Peyer's patch (tissue), 4 donors: ENCODE results near the gene DUS3L. TPM values are rescaled to one million over a fixed set of nuclear protein-coding genes. Genes with fewer than 3 reads are reported as not detected.
A peak's percentile ranks its signal among the peaks of the same experiment; 100 is the strongest.

ENCODE experiments used
- DNase-seq, 3 donors: peaks; one replicate each; pipeline ENCODE4 v3.0.0-alpha.2; 2017 to 2019
- H3K27ac ChIP-seq, 4 donors: fragments of 200-600 bp; sonication (generic); one replicate each; pipeline ENCODE4 v1.5.1; 2016 to 2019
- H3K27me3 ChIP-seq, 2 donors: fragments of 200-600 bp; sonication (generic); one replicate each; pipeline ENCODE4 v1.5.1; 2019
- H3K36me3 ChIP-seq, 3 donors: fragments of 200-600 bp; sonication (generic); one replicate each; pipeline ENCODE4 v1.5.1; 2016 to 2019
- H3K4me1 ChIP-seq, 4 donors: fragments of 200-600 bp; sonication (generic); one replicate each; pipeline ENCODE4 v1.5.1; 2016 to 2019
- H3K4me3 ChIP-seq, 4 donors: fragments of 200-600 bp; sonication (generic); 1 replicate in 3 of 4; 2 replicates in 1 of 4; pipeline ENCODE4 v1.5.1; 2016 to 2019; ENCODE audit warnings: mild to moderate bottlenecking in 1 of 4
- H3K9me3 ChIP-seq, 4 donors: fragments of 200-600 bp; sonication (generic); one replicate each; pipeline ENCODE4 v1.5.1; 2016 to 2019; ENCODE audit warnings: mild to moderate bottlenecking in 1 of 4
- CTCF ChIP-seq, 6 experiments: fragments of 450-650 bp in 4 of 6; fragments of 200-600 bp in 2 of 6; sonication (generic) in 1 of 6; IDR thresholded peaks; one replicate each; pipeline ENCODE4 v1.5.1; 2017 to 2019; ENCODE audit warnings: antibody characterized with exemption in 6 of 6, mild to moderate bottlenecking in 3 of 6, moderate library complexity in 1 of 6
- POLR2A ChIP-seq, 2 donors: fragments of 450-650 bp; IDR thresholded peaks; one replicate each; pipeline ENCODE4 v1.5.1; 2017; ENCODE audit warnings: antibody characterized with exemption in 2 of 2, mild to moderate bottlenecking in 2 of 2, moderate library complexity in 2 of 2
- total RNA-seq, 4 donors: library from RNA; depleted of rRNA; stranded (reverse); fragments of >200 nt; gene quantifications; one replicate each; pipeline ENCODE4 v1.1.0, GENCODE V29; 2016

The DUS3L gene
- total RNA-seq, 4 donors from 2014 or later = 31.5 to 91.6 (median 71.2) TPM

- H3K27ac ChIP-seq = peak overlapping the region; percentile 41 to 92 (median 72)
- peaks cover 0 to 25% (median 0%) of the 10 kb centered on the region in 3 donors for H3K36me3 ChIP-seq
- H3K4me3 ChIP-seq = peak overlapping the region; percentile 38 to 60 (median 49)
- peak; percentile 65 to 95 (median 94) for DNase-seq
- peaks cover 0 to 39% (median 9%) of the 10 kb centered on the region in 4 donors for H3K4me1 ChIP-seq
- H3K27me3 ChIP-seq = no peaks in the 10 kb centered on the region
- TF ChIP-seq CTCF (IDR thresholded peaks at IDR 0.05) (peak in 1 of 6 experiments; percentile 7), POLR2A (IDR thresholded peaks at IDR 0.05) (peak; percentile 42 to 84)
- no peaks in the 10 kb centered on the region for H3K9me3 ChIP-seq
Measured at GRCh38 chr19:5827891-5828660, 37.1 kb upstream of the DUS3L start.

GRCh38 chr19:5827342-5827890, 36.5 kb upstream of the DUS3L start:
- Histone ChIP-seq H3K9me3 (no peaks in the 10 kb centered on the region), H3K27ac (peak overlapping the region; percentile 24 to 92 (median 72)), H3K4me1 (peaks cover 0 to 39% (median 9%) of the 10 kb centered on the region in 4 donors), H3K36me3 (peaks cover 0 to 25% (median 0%) of the 10 kb centered on the region in 3 donors), H3K27me3 (no peaks in the 10 kb centered on the region), H3K4me3 (peak overlapping the region; percentile 38 to 60 (median 49))
- DNase-seq = no peak
- no peak for TF ChIP-seq POLR2A (IDR thresholded peaks at IDR 0.05)
- TF ChIP-seq CTCF (IDR thresholded peaks at IDR 0.05) = no peak

- Histone ChIP-seq H3K27me3 (no peaks in the 10 kb centered on the region), H3K36me3 (peaks cover 0 to 25% (median 0%) of the 10 kb centered on the region in 3 donors), H3K4me1 (peaks cover 0 to 39% (median 9%) of the 10 kb centered on the region in 4 donors), H3K4me3 (peak overlapping the region in 1 of 4 donors; percentile 50), H3K27ac (peak overlapping the region in 3 of 4 donors; percentile 24 to 92 (median 86)), H3K9me3 (no peaks in the 10 kb centered on the region)
- DNase-seq = peak; percentile 23 to 83 (median 83)
- TF ChIP-seq POLR2A (IDR thresholded peaks at IDR 0.05) (no peak), CTCF (IDR thresholded peaks at IDR 0.05) (peak in 3 of 6 experiments; percentile 25 to 34 (median 32))
Measured at GRCh38 chr19:5826531-5827341, 35.8 kb upstream of the DUS3L start.

GRCh38 chr19:5825178-5825577, 34.2 kb upstream of the DUS3L start:
- Histone ChIP-seq H3K4me1 (peaks cover 0 to 33% (median 9%) of the 10 kb centered on the region in 4 donors), H3K27me3 (no peaks in the 10 kb centered on the region)
- DNase-seq = no peak

More at GRCh38 chr19:5825178-5825577, 34.2 kb upstream of the DUS3L start:
- Histone ChIP-seq H3K27ac (no peak overlapping the region), H3K36me3 (peaks cover 0 to 23% (median 0%) of the 10 kb centered on the region in 3 donors), H3K9me3 (no peaks in the 10 kb centered on the region), H3K4me3 (no peak overlapping the region)
- TF ChIP-seq POLR2A (IDR thresholded peaks at IDR 0.05) (no peak), CTCF (IDR thresholded peaks at IDR 0.05) (no peak)
